Measurements from ENCODE around the gene TNFAIP8.
A peak's percentile ranks its signal among the peaks of the same experiment; 100 is the strongest.

The TNFAIP8 gene

DNA sequence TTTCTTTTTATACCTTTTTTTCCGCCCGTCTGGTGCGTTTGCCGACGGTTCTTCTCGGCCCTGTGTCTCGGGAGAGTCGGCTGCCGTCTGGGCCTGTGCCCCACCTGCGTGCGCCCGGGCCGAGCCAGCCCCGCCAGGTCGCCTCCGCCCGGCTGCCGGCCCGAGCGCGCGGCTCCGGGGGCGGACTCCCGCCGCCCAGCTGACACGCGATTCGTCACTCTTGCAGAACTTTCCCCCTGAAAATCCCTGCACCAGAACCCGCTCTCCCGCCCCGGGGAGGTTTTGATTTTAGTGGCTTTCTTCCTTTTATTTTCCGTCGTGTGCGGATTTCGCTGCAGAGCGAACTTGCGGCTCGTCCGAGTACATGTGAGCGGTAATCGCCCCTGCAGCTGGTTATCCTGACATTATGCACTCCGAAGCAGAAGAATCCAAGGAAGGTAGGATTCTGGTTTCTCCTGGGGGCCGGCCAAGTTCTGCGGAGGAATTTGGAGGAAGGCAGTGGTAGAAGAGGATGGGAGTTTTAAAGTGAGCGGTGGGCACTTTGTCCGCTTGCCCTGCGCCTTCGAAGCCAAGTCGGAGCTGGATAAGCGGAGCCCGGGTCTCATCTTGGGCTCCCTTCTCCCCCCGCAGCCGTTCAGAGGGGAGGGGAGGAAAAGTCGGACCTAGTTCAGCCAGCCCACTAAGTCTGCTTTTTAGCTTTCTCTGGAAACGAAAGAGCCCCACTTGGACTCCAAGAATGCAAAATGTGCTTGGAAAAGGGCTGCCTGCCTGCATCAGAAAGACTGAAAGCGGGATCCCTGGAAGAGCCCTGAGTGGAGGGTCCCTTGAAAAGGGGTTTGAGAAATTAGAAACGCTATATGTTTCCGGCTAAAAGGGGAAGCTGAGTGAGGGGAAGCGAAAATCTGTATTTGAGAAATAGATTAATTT, at the start of gene TNFAIP8:
TNFAIP8 (plus strand) TSS at position 335 of the 927 bp plus-strand sequence; CDS start at position 407, 72 bp downstream.
- DNase-seq: peak; percentile 54

DNA sequence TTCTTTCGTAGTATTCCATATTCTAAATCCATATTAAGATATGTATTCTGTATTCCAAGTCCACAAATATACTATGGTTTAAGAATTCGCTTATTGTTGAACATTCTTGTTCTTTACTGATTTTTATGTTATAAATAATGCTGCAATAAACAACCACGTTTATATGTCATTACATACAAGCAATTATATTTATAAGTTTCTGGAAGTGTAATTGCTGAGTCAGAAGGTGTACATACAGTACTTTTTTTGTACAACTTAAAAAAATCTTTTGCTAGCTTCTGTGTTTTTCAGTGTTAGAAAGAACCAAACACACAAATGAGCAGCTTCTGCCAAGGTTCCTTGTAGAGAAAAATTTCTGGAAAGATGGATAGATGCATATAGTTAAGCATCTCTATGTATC, 48.6 kb upstream of the TNFAIP8 start:
- DNase-seq: no peak

DNA sequence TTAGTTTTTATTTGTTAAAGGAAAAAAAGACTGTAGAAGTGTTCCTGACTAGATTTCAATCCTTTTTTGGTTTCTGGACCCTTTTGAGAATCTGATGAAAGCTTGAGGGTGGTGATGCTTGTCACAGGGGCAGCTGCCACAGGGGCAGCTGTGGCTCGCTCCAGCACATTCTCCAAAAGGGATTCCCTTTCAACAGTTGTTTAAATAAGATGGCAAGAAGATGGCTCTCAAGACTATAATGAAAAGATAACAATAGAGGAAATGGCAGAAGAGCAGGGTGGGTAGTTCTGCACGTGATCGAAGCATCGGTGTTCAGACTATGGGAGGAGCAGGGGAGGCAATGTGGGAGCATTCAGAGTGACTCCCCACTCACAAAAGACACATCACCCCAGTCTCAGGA, 46.5 kb upstream of the TNFAIP8 start:
- no peak for DNase-seq

DNA sequence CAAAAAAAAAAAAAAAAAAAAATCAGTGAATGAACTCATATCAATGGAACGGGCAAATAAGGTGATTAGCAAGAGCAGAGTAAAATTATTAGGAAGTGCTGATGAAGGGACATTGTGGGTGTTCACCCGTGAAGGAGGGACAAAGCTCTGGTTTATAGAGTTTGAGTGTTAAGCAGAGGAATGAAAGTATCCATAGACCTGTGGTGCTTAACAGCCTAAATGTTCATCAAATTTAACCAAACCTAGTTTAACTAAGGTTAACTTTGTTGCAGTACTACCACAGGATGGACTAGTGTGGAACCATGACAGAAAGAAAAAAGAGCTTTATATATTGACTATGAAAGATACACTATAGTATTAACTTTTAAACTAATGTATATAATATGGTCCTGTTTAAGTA, 44.1 kb upstream of the TNFAIP8 start:
- no peak for DNase-seq

- DNase-seq: no peak
Observed at GRCh38 chr5:119312403-119312802, 43.4 kb upstream of the TNFAIP8 start.

DNA sequence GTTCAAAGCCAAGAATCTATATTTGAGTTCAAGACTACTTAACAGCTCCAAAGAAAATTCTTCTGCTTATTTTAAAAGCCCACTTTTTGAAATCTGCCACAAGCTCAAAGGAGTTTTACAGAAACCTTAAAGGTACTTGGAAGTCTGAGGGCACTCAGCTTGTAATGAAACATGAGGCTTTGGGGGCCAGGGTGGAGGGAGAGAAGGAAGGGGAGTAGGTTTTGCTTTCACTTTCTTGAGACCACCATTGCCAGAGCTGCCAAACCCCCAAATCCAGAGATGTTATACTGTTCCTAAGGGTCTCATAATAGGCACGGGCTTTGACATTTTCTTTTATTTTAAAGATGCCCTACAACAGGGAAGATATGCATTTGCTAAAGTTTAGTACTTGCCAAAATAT, 42.6 kb upstream of the TNFAIP8 start:
- DNase-seq: no peak

DNA sequence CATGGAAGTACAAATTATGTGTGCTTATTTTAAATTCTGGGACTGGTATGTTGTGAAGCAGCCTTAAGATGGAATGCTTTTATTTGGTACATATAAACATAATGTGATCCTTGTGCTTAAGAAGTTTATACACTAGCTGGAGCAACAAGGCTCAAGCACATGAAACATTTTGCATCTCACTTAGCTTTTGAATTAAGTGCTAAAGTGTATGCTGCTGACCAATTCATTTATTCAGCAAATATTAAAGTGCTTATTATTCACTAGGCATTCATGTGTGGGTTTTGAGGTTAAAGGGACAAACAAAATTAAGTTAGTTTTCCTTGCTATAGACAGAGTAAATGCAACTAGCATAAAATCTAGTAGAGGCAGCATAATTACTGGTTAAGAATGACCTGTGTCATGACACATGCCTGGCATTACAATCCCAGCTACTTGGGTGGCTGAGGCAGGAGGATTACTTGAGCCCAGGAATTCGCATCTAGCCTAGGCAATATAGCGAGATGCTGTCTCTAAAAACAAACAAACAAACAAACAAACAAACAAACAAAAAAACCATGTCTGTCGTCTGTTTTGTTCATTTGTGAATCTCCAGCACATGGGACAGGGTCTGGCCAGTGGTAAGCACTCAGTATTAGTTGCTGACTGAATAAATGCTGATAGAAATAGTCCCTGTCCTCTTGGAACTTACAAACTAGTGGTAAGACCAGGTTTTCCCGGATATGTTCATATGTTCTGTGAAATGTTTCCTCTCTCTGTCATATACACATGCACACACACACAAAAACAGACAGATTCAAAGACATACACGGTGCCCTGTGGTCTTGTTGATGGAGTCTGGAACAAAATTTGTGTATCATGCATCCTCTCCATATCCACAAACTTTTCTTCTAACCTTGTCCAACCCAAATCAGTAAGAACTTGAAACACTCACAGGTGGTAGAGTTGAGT, 41.9 kb upstream of the TNFAIP8 start:
- no peak for DNase-seq

DNA sequence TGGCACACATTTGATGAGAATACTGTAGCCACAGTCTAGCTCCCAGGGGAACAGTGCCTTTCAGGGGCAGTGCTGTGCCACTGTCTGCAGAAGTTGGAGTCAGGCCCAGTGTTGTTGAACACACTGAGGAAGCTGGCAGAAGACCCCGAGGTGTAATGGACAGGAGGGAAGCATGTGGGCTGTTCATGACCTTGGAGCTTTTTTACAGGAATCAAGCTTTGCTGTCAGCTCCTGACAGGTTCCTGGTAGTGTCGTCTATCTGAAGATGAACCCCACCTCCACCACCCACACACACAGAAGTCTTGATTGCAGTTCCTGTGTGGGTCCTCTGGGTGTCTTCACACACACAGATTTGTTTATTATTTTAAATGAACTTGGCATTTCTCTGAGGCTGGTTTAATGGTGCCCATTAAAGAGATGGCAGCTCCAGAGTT, 40.3 kb upstream of the TNFAIP8 start:
- DNase-seq: peak; percentile 37

DNA sequence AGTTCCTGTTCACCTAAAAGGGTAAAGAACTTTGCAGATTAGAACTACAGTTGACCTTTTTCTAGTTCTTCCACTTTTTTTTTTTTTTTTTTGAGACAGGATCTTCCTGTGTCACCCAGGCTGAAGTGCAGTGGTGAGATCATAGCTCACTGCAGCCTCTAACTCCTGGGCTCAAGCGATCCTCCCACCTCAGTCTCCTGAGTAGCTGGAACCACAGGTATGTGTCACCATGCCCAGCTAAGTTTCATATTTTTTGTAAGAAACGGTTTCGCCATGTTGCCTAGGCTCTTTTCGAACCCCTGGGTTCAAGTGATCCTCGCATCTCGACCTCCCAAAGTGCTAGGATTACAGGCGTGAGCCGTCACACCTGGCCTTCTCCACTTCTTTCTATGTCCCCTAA, 39.7 kb upstream of the TNFAIP8 start:
- DNase-seq: no peak

DNA sequence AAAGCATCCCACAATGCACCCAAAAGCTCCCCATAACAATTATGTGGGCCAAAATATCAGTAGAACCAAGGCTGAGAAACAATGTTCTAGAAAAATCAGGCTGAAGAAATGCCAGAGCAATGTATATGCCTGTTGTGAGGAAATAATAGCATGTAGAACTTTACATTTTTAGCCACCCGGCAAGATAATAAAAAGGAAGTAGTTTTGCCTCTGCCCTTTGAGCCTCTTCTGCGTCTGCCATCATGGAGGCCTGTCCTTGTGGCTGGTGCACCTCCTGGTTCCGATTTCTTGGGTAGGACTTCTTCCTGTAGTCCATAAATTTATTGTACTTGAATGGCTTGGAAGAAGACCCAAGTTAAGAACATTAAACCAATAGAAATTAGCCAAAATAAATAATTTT, 38.9 kb upstream of the TNFAIP8 start:
- DNase-seq: no peak

DNA sequence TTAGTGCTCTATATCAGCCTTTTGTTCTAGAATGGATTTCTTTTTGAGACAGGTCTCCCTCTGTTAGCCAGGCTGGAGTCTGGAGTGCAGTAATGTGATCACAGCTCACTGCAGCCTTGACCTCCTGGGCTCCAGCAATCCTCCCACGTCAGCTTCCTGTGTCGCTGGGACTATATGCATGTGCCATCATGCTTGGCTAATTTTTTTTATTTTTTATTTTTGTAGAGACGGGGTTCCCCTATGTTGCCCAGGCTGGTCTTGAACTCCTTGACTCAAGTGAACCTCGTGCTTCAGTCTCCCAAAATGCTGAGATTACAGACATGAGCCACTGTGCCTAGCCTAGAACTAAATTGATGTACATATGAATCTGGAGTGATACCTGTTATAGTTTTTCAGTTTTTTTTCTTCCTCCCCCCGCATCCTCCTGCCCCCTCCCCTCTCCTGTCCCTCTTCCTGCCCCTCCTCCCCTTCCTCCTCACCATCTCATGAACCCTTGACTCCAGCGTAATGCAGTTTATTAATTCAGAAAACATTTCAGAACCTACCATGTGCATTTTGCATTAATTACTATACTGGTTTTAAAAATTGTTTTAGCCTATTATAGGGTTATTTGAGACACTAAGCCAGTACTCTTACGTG, 37.4 kb upstream of the TNFAIP8 start:
- no peak for DNase-seq

GRCh38 chr5:119319401-119319800, 36.4 kb upstream of the TNFAIP8 start:
- DNase-seq: no peak

DNA sequence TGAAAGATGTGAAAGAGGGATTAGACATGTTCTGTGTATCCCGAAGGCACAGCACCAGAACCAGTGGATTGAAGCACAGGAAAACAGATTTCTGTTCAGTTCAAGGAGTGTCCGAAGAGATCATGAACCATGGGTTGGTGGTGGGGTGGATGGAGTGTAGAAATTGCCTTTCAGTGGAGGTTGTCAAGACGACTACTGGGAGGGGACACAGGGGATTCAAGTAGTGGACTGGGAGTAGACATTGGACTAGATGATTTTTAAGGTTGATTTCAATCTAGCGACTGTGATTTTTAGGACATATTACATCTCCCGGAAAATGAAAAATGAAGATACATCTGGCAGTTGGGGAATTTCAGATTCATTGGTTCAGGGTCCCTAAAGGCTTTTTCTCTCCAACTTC, 35.9 kb upstream of the TNFAIP8 start:
- DNase-seq: no peak

GRCh38 chr5:119321569-119322311, 34.1 kb upstream of the TNFAIP8 start:
- no peak for DNase-seq

GRCh38 chr5:119322312-119322947, 33.4 kb upstream of the TNFAIP8 start:
- DNase-seq: no peak

- peak; percentile 29 for DNase-seq
Observed at GRCh38 chr5:119322948-119323537, 32.8 kb upstream of the TNFAIP8 start.

DNA sequence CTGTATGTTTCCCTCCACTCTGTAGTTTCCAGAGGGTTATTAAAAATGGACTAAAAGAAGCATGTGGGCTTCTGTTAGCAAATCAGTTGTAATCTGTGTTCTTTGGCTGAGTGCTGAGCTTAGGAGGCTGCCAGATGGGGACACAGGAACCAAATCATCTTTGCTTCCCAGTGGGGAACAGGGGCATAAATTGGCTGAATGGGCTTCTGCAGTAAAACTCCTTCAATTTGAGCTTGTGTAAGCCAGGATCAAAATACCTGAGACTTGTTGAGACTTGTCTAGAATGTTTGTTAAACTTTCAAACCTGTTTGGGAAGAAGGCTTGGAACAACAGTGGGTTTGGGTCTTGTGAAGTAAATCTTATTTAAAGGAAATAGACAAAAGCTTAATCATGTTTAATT, 32.2 kb upstream of the TNFAIP8 start:
- peak; percentile 67 for DNase-seq

- DNase-seq: no peak
Observed at GRCh38 chr5:119324842-119325241, 31.0 kb upstream of the TNFAIP8 start.

GRCh38 chr5:119327018-119327417, 28.8 kb upstream of the TNFAIP8 start:
- DNase-seq: no peak

GRCh38 chr5:119328753-119329602, 26.8 kb upstream of the TNFAIP8 start:
- DNase-seq: no peak
